SKM-1 (cell line): Measurements from ENCODE around the gene SLC35G1.

Source experiments
- DNase-seq: peaks from one replicate; lab custom pipeline; 2025; ENCODE audit not compliant: unreplicated experiment; lab: John Stamatoyannopoulos, UW

SLC35G1 gene

GRCh38 chr10:93947524-93947923 lies 53.7 kb downstream of the SLC35G1 start:
- no peak for DNase-seq

DNA sequence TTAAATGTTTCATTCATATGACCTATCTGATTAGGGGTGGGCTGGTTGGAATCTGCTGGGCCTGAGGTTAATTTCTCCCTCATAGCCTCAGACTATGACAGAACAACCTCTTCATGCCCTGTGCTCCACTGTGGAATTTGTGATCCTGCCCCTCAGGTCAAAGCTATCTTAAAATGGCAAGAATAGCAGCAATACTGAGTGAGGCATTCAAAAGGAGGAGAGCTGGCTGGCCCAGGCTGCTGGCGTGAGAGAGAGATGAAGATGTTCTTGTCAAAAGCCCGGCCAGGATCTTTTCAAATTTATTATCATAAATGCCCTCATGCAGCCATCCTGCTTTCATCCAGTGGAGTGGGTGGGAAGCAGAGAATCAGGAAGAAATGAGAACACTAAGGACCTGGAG lies 58.1 kb downstream of the SLC35G1 start:
- DNase-seq: no peak
